ENCODE results near the gene NCKAP5. TPM values are rescaled to one million over a fixed set of nuclear protein-coding genes. Genes with fewer than 3 reads are reported as not detected.

The NCKAP5 gene
- total RNA-seq, 1 donor from 2014 or later, result 0.87 TPM

GRCh38 chr2:132798341-132798740 is 769.9 kb downstream of the NCKAP5 start:
- DNase-seq (ENCODE audit: low spot score), result no peak
- Mint-ChIP-seq H3K4me1 (ENCODE audit: low read depth) (peaks cover 10% of the 10 kb centered on the region), H3K27me3 (ENCODE audit: low read depth) (no peaks in the 10 kb centered on the region), H3K9me3 (ENCODE audit: low read depth) (no peaks in the 10 kb centered on the region), H3K36me3 (ENCODE audit: low read depth) (no peaks in the 10 kb centered on the region), H3K27ac (ENCODE audit: unreplicated experiment) (no peak overlapping the region), H3K4me3 (ENCODE audit: unreplicated experiment) (no peak overlapping the region)
- no peak for TF ChIP-seq CTCF (IDR thresholded peaks at IDR 0.05)

- Mint-ChIP-seq H3K9me3 (ENCODE audit: low read depth) (no peaks in the 10 kb centered on the region), H3K4me3 (ENCODE audit: unreplicated experiment) (no peak overlapping the region), H3K36me3 (ENCODE audit: low read depth) (no peaks in the 10 kb centered on the region), H3K27me3 (ENCODE audit: low read depth) (no peaks in the 10 kb centered on the region), H3K27ac (ENCODE audit: unreplicated experiment) (peak overlapping the region; percentile 43), H3K4me1 (ENCODE audit: low read depth) (peaks cover 10% of the 10 kb centered on the region)
- no peak for TF ChIP-seq CTCF (IDR thresholded peaks at IDR 0.05)
- DNase-seq (ENCODE audit: low spot score), result no peak
Measured at GRCh38 chr2:132797556-132797955, 770.7 kb downstream of the NCKAP5 start.

GRCh38 chr2:132797071-132797470 is 771.2 kb downstream of the NCKAP5 start:
- no peak for DNase-seq (ENCODE audit: low spot score)
- peaks cover 10% of the 10 kb centered on the region for H3K4me1 Mint-ChIP-seq (ENCODE audit: low read depth)
- no peaks in the 10 kb centered on the region for H3K27me3 Mint-ChIP-seq (ENCODE audit: low read depth)
- no peaks in the 10 kb centered on the region for H3K36me3 Mint-ChIP-seq (ENCODE audit: low read depth)
- H3K9me3 Mint-ChIP-seq (ENCODE audit: low read depth), result no peaks in the 10 kb centered on the region
- no peak for TF ChIP-seq CTCF (IDR thresholded peaks at IDR 0.05)
- H3K4me3 Mint-ChIP-seq (ENCODE audit: unreplicated experiment), result no peak overlapping the region
- H3K27ac Mint-ChIP-seq (ENCODE audit: unreplicated experiment), result no peak overlapping the region

GRCh38 chr2:132795220-132795619 is 773.0 kb downstream of the NCKAP5 start:
- H3K4me3 Mint-ChIP-seq (ENCODE audit: unreplicated experiment), result no peak overlapping the region
- H3K9me3 Mint-ChIP-seq (ENCODE audit: low read depth), result no peaks in the 10 kb centered on the region
- H3K4me1 Mint-ChIP-seq (ENCODE audit: low read depth), result peaks cover 15% of the 10 kb centered on the region
- DNase-seq (ENCODE audit: low spot score), result no peak
- H3K27ac Mint-ChIP-seq (ENCODE audit: unreplicated experiment), result no peak overlapping the region
- no peaks in the 10 kb centered on the region for H3K27me3 Mint-ChIP-seq (ENCODE audit: low read depth)
- TF ChIP-seq CTCF (IDR thresholded peaks at IDR 0.05), result no peak
- no peaks in the 10 kb centered on the region for H3K36me3 Mint-ChIP-seq (ENCODE audit: low read depth)

GRCh38 chr2:132793532-132793931 is 774.7 kb downstream of the NCKAP5 start:
- H3K9me3 Mint-ChIP-seq (ENCODE audit: low read depth), result no peaks in the 10 kb centered on the region
- TF ChIP-seq CTCF (IDR thresholded peaks at IDR 0.05), result no peak
- H3K27ac Mint-ChIP-seq (ENCODE audit: unreplicated experiment), result no peak overlapping the region
- no peaks in the 10 kb centered on the region for H3K27me3 Mint-ChIP-seq (ENCODE audit: low read depth)
- no peak for DNase-seq (ENCODE audit: low spot score)
- no peaks in the 10 kb centered on the region for H3K36me3 Mint-ChIP-seq (ENCODE audit: low read depth)
- no peak overlapping the region for H3K4me3 Mint-ChIP-seq (ENCODE audit: unreplicated experiment)
- peaks cover 15% of the 10 kb centered on the region for H3K4me1 Mint-ChIP-seq (ENCODE audit: low read depth)

Measured in chondrocyte (in vitro differentiated cells).